Globus pallidus (tissue), 1 donor: ENCODE results near the gene WSCD1.

Source experiments
- DNase-seq: peaks from one replicate; pipeline ENCODE4 v3.0.0-alpha.2; 2015; ENCODE audit warnings: low spot score

The WSCD1 gene

GRCh38 chr17:6086603-6087400, 16.6 kb downstream of the WSCD1 start:
- no peak for DNase-seq

DNA sequence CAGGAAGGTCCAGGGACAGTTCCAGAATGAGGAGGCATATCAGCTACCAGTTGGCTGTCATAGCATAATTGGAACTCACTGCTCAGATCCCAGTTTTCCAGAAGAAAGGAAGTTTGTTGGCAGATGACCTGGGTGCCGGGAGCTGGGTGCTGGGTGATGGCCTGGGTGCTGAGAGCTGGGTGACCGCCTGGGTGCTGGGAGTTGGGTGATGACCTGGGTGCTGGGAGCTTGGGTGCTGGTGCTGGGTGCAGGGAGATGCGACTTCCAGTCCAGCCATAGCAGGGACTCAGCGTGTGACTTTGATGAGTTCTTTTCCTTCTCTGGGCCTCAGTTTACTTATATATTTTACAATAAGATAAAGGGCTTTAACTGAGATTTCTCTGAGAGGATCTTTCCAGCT, 18.0 kb downstream of the WSCD1 start:
- DNase-seq = no peak

DNA sequence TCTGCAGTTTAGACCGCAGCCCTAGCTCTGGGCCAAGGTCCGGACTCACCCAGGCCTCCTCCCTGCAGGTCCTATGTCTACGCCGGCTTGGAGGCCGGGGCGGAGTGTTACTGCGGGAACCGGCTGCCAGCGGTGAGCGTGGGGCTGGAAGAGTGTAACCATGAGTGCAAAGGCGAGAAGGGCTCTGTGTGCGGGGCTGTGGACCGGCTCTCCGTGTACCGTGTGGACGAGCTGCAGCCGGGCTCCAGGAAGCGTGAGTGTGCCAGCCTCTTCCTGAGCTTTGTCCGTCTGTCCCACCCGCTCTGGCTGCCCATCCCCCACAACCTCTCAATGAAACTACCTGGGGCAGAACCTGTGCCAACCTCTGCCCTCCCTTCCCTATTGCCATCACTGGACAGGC, 20.1 kb downstream of the WSCD1 start:
- DNase-seq = no peak

DNA sequence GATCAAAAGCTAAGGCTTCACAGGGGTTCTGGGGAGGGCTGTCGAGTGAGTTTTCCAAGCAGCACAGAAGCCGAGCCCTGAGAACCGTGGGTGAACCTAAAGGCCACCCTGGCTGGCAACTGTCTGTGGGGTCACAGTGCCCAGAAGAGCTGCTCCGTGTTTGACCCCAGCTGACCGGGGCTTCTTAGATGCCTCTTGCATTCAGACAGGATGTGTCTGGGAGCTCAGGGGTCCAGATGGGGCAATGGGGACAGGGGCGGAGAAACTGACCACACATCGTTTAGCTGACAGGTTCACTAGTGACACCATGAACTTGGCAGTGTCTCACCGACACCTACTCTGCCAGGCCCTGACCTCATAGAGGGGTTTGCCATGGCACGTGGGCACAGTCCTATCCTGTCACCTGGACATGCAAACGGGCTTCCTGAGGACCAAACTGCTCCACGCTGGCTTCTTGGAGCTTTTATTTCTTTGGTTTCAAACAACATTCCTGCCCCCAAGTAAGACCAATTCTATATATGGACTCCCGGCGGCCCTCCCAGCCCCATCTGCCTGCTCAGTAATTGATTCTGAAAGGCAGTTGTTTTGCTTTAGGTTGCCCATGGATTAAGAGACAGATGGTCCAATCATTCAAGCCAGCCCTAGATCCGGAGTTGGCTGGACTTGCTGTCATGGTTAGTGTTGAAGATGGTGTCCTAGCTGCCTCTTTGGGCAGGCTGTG, 22.2 kb downstream of the WSCD1 start:
- DNase-seq = no peak

GRCh38 chr17:6092903-6093468, 22.8 kb downstream of the WSCD1 start:
- DNase-seq = no peak

DNA sequence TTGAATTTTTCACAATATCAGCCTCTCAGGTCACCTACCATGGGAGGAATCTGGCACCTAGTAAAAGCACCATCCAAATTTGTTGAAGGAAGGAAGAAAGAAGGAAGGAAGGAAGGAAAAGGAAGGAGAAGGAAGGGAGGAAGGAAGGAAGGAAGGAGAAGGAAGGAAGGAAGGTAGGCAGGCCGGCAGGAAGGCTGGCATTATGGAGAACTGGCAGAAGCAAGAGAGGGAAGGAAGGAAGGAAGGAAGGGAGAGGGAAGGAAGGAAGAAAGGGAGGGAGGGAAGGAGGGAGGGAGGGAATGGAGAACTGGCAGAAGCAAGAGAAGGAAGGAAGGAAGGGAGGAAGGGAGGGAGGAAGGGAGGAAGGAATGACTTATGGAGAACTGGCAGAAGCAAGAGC, 24.3 kb downstream of the WSCD1 start:
- DNase-seq = no peak

- DNase-seq = no peak
Measured at GRCh38 chr17:6094926-6095325, 24.7 kb downstream of the WSCD1 start.

- no peak for DNase-seq
Measured at GRCh38 chr17:6095501-6095900, 25.3 kb downstream of the WSCD1 start.

DNA sequence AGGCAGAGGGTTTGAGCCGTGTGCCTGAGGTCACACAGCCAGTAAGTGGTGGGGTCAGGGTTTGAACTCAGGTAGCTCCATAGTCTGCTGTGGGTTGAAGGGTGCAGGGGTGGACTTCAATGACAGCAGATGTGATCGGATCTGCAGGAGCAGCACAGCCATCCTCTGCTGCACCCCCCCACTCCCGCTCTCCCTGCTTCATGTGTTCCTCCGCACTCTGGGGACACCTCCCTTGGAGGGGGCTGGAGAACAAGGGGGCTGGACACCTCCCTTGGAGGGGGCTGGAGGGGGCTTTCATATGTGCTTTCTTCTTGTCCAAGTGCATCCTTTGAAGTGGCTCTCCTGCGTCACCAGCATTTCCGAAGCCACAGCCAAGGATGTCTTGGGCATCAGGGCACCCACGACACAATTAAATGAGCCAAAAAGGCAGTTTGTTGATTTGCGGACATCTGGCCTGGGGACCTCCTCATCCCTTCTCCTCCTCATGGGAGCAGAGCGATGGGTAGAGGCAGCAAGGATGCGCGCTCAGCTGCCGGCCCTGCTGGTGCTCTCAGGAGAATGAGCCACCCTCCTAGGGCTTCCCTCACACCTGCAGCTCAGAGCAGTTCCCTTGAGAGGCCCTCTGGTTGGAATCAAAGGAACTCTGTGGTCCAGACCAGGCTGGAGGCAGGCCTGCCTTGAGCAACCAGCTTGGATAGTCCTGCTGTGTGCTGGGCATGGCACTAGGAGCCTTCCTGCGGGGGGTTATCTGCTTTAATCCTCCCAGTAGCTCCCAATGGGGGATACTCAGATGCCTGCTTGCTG, 26.2 kb downstream of the WSCD1 start:
- DNase-seq = no peak

GRCh38 chr17:6097005-6097279, 26.8 kb downstream of the WSCD1 start:
- no peak for DNase-seq

DNA sequence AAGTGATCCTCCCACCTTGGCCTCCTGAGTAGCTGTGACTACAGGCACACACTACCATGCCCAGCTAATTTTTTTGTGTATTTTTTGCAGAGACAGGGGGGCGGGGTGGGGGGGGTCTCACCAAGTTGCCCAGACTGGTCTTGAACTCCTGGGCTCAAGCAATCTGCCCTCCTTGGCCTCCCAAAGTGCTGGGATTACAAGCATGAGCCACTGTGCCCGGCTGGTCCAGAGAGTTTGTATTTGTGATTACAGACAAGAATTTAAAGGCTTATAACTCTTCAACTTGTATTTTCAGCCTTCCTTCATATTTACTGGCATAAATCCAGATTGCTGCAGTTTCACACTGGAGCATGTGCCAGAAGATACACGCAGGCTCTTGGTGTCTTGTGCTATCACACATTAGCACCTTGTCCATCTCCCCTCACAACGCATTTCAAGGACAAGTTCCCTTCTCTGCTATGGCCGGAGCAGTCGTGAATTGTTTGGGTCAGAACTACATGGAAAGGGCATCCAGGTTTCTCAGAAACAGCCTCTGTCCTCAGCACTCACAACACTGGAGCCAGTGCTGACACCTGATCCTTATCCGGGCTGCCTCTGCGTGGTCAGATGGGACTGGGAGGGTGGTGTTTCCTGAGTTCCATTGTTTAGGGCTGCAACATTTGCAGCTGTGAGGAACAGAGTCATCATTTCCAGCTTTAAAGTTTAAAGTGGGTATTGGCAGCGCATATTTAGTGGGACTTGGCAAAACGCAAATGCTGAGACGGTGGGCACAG, 28.1 kb downstream of the WSCD1 start:
- no peak for DNase-seq

GRCh38 chr17:6098823-6099180, 28.6 kb downstream of the WSCD1 start:
- no peak for DNase-seq

DNA sequence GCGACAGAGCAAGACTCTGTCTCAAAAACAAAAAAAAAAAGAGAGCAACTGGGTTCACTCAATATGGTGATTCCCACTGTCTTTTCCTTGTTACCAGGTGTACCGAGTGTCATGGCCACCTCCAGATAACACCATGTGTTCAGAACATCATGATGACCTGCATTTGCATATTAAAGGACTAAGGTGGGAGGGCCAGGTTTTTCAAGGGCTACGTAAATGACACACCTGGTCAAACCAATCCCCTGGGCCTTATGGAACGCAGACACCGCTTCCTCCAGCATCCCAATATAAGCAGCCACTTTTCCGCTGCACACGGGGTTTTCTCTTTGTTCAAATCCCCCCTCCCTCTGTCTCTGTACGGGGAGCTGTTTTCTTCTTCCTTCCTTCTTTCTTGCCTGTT, 29.3 kb downstream of the WSCD1 start:
- DNase-seq = no peak

- no peak for DNase-seq
Measured at GRCh38 chr17:6100146-6100545, 30.0 kb downstream of the WSCD1 start.

GRCh38 chr17:6100891-6101500, 30.8 kb downstream of the WSCD1 start:
- no peak for DNase-seq

DNA sequence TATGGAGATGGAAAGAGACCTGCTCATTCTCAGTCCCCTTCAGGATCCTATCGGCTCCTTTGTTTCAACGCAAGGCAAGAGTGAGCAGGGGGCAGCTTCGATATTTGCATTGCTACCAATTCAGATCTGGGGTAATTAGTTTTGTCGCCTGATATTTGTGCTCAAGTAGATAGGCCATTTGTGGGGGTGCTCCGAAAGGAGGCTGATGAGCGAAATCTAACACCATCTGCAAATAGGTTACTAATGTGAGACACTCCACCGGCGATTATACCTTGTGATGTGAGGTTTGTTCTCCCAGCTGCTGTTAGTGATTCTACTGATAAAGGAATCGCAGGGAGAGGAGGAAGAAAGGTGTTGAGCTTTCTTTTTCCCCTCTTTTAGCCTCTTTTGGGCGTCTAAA, 31.5 kb downstream of the WSCD1 start:
- no peak for DNase-seq

DNA sequence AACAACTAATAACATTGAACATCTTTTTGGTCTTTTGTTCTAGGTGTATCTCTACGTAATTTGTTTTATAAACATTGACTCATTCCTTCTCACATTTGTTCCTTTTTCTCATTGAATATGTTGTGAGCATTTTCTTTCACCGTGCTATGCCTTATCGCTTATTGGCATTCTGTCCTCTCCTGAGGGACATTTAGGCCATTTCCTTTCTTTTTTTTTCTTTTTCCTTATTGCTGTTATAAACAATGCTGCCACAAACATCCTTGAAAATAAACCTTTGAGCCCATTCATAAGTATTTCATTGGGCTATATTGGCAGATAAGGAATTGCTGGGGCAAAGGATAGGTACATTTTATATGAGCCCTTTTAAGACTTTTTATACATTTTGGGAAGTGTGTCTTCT, 32.4 kb downstream of the WSCD1 start:
- no peak for DNase-seq

DNA sequence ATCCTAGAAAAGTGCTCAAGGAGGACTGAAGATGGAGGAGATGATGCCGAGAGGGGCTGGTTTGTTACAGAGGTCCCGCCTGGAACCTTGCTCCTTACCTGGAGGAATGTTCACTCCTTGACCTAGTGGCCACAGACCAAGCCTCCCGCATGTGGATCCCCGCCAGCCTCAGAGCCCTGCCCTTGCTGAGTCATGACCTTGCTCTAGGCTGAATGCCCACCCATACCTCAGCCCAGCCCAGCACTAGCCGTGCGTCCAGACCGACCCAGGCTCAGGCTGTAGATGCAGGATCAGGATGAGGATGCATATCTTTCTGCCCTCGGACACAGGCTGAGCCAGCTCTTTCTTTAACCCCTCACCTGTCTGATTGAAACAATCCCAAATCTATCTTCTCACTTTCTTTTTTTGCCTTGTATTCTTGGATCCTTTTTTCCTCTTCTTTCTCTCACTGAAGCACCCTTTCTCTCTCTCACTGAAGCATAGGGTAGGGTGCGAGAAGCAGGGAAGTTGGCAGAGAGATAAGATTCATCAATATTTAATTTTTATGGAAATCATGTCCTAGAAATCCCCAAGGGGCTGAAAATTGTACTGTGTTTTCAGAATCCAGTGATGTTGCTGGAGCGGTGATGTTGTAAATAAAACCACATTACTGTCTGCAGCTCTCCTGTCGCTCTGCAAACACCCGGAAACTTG, 34.9 kb downstream of the WSCD1 start:
- DNase-seq = no peak

GRCh38 chr17:6105649-6106007, 35.4 kb downstream of the WSCD1 start:
- no peak for DNase-seq

DNA sequence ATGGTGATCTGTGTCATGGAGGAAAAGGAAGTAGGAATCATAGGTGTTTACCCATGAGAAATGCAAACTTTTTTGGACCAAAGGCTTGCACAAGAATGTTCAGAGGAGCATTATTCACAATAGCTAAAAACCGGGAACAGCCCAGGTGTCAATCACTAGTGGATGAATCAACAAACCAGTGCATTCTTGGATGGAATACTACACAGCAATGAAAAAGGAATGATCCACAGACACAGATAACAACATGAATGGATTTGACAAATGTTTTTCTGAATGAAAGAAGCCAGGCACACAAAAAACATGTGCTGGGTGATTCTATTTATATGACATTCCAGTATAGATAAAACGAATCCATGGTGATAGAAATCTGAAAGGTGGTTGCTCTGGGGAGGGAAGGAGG, 36.0 kb downstream of the WSCD1 start:
- DNase-seq = no peak

DNA sequence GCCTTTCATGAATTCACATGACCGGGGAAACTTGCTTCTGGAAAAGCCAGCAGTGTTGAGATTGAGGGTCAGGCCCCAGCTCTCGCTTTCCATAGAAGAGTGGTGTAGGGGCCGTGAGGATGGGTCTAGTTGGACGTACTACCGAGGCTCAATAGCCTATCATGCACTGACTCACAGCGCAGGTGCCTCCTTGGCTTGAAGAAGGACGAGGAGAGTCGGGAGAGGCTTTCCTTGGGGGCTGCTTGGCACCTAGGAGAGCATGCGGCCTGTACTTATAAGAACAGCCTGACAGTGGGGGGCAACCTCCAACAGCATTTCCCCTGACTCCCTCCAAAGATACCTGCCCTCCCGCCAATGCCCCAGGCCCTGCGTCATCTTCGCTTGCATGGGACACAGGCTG, 37.6 kb downstream of the WSCD1 start:
- DNase-seq = no peak
